Right lobe of liver (tissue), 6 donors: ENCODE measurements around the gene UBA6. TPM values are rescaled to one million over a fixed set of nuclear protein-coding genes. Genes with fewer than 3 reads are reported as not detected.
A peak's percentile ranks its signal among the peaks of the same experiment; 100 is the strongest.

Experiments
- ATAC-seq, 4 donors: fragments of 200-7000 bp; cut with Tn5 transposase; one replicate each; pipeline ENCODE4 v1.9.1; 2020; ENCODE audit warnings: mild to moderate bottlenecking in 4 of 4, moderate library complexity in 4 of 4
- DNase-seq, 3 donors: peaks; one replicate each; pipeline ENCODE4 v3.0.0-alpha.2; 2020
- H3K27ac ChIP-seq, 3 donors: fragments of 200-600 bp; one replicate each; pipeline ENCODE4 v1.8.0; 2022
- H3K27me3 ChIP-seq, 2 donors: fragments of 200-600 bp; one replicate each; pipeline ENCODE4 v1.8.0; 2022
- H3K36me3 ChIP-seq, 4 donors: fragments of 200-600 bp; sonication (generic) in 1 of 4; one replicate each; pipeline versions ENCODE4 v1.5.1 to v1.8.0; 2017 to 2022; ENCODE audit warnings: control low read depth in 1 of 4
- H3K4me1 ChIP-seq, 4 donors: fragments of 200-600 bp; sonication (generic) in 1 of 4; one replicate each; pipeline versions ENCODE4 v1.5.1 to v1.8.0; 2017 to 2022; ENCODE audit warnings: control low read depth in 1 of 4
- H3K4me3 ChIP-seq, 3 donors: fragments of 200-600 bp; one replicate each; pipeline ENCODE4 v1.8.0; 2022
- H3K9me3 ChIP-seq, 4 donors: fragments of 200-600 bp; sonication (generic) in 1 of 4; one replicate each; pipeline versions ENCODE4 v1.5.1 to v1.8.0; 2017 to 2022; ENCODE audit warnings: control low read depth in 1 of 4
- POLR2A ChIP-seq: fragments of 450-650 bp; IDR thresholded peaks from one replicate; pipeline ENCODE4 v1.6.1; 2017; ENCODE audit warnings: antibody characterized with exemption, mild to moderate bottlenecking
- WGBS: methylation state at CpG from one replicate; pipeline ENCODE4 v1.1.6; 2018; ENCODE audit warnings: low coverage, low lambda C conversion rate; ENCODE audit not compliant: insufficient coverage; ENCODE audit errors: missing lambda C conversion rate; 5-methylcytosine and 5-hydroxymethylcytosine counted together
- intact Hi-C, 2 donors: fragments of 100-400 bp; cut with DNase I; formaldehyde crosslinking; loops; one replicate each; pipeline versions ENCODE4 v1.11.2 to v1.14.1; 2022
- total RNA-seq, 6 experiments: library from RNA; depleted of rRNA in 2 of 6; stranded (reverse); fragments of >200 nt in 2 of 6; fragmentation: NEBNext Ultra II Directional in 3 of 6; extraction: Animal tissue kit (Norgen Biotek cat#: 25700) in 3 of 6; gene quantifications; one replicate each; pipeline versions ENCODE4 v1.1.0 to v1.2.4, GENCODE V29; 2016 to 2023
- TF ChIP-seq, protein P1 (sequence below), 4 donors: fragments of 200-600 bp in 3 of 4; fragments of 450-650 bp in 1 of 4; IDR thresholded peaks; one replicate each; pipeline versions ENCODE4 v1.5.1 to v1.8.0; 2016 to 2022; ENCODE audit warnings: antibody characterized with exemption in 4 of 4, mild to moderate bottlenecking in 2 of 4
- donor health status: DM: no; HTN: yes; CAD: no.
- donor health status: DM: no; HTN: no; CAD: no.
- donor health status: DM: no; HTN: no; CAD: no.
- donor health status: DM: no; HTN: yes; CAD: no.
- donor health status: DM: no; HTN: yes; CAD: no.

Gene UBA6
- total RNA-seq, 6 experiments from 2014 or later: 17.5 to 46.5 (median 24.7) TPM

DNA sequence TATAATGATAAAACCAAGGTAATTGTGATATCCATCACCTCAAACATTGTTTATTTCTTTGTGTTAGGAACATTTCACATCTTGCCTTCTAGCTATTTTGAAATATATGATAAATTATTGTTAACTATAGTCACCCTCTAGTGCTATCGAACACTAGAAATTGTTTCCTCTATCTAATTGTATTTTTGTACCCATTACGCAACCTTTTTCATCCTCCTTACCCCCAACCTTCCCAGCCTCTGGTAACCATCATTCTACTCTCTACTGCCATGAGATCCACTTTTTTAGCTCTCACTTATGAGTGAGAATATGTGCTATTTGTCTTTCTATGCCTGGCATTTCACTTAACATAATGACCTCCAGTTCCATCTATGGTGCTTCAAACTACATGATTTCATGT lies 3.9 kb upstream of the UBA6 start:
- no peaks in the 10 kb centered on the region for H3K9me3 ChIP-seq
- no peak for DNase-seq
- 56% methylated on average over 2 of the region's 2 CpGs for WGBS
- no peak overlapping the region for H3K4me3 ChIP-seq
- H3K4me1 ChIP-seq: peaks cover 0 to 2% (median under 1%) of the 10 kb centered on the region in 4 donors
- intact Hi-C loops: no loop called here
- no peak for ATAC-seq
- H3K36me3 ChIP-seq: no peaks in the 10 kb centered on the region
- no peak for TF ChIP-seq POLR2A
- TF ChIP-seq, protein P1, sequence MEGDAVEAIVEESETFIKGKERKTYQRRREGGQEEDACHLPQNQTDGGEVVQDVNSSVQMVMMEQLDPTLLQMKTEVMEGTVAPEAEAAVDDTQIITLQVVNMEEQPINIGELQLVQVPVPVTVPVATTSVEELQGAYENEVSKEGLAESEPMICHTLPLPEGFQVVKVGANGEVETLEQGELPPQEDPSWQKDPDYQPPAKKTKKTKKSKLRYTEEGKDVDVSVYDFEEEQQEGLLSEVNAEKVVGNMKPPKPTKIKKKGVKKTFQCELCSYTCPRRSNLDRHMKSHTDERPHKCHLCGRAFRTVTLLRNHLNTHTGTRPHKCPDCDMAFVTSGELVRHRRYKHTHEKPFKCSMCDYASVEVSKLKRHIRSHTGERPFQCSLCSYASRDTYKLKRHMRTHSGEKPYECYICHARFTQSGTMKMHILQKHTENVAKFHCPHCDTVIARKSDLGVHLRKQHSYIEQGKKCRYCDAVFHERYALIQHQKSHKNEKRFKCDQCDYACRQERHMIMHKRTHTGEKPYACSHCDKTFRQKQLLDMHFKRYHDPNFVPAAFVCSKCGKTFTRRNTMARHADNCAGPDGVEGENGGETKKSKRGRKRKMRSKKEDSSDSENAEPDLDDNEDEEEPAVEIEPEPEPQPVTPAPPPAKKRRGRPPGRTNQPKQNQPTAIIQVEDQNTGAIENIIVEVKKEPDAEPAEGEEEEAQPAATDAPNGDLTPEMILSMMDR (IDR thresholded peaks at IDR 0.05): no peak
- no peaks in the 10 kb centered on the region for H3K27me3 ChIP-seq
- no peak overlapping the region for H3K27ac ChIP-seq

DNA sequence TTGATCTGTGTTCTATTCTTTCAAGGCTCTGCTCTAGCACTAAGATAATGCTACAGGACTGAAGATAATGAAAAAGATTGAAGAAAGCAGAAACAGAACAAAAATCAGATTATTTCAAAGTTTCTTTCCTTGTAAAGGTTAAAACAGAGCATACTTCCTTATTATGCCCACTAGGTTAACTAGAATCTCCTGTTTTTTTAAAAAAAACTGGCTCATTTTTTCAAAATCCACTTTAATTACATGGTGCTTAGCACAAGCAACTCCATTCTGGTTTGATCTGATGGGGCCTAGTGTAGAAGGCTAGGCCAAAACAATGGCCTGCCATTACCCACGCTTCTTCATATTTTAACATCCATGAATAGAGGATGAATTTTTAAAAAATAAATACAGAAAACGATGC lies 1.2 kb upstream of the UBA6 start:
- peaks cover 0 to 9% (median 4%) of the 10 kb centered on the region in 4 donors for H3K4me1 ChIP-seq
- ATAC-seq (no peak), DNase-seq (no peak)
- peak overlapping the region in 2 of 3 donors; percentile 82 to 97 for H3K4me3 ChIP-seq
- TF ChIP-seq, protein P1 (IDR thresholded peaks at IDR 0.05): no peak
- no peak for TF ChIP-seq POLR2A
- intact Hi-C loops: no loop called here
- no peak overlapping the region for H3K27ac ChIP-seq
- H3K9me3 ChIP-seq: no peaks in the 10 kb centered on the region
- H3K36me3 ChIP-seq: no peaks in the 10 kb centered on the region
- WGBS: 100% methylated on average over 2 of the region's 2 CpGs
- H3K27me3 ChIP-seq: no peaks in the 10 kb centered on the region

DNA sequence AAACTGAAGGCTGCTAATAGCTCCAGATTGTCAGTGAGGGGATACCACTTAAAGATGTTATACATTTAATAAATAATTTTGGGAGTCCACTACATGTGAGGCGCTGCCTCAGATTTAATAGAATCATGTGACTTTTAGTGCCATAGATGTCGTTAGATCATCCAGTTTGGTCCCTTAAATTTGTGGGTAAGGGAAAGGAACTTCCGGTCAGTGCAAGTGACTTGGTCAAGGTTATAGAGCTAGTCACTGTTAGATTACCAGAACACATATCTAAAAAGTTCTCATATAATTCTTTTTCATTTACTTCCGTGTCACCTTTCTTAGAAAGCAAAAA lies 529 bp upstream of the UBA6 start:
- DNase-seq (no peak), ATAC-seq (peak; percentile 4 to 39 (median 13))
- intact Hi-C loops: no loop called here
- Histone ChIP-seq H3K27ac (peak overlapping the region; percentile 47 to 79 (median 62)), H3K4me3 (peak overlapping the region; percentile 82 to 97 (median 88)), H3K27me3 (no peaks in the 10 kb centered on the region), H3K9me3 (no peaks in the 10 kb centered on the region), H3K4me1 (peaks cover 0 to 9% (median 4%) of the 10 kb centered on the region in 4 donors), H3K36me3 (no peaks in the 10 kb centered on the region)
- no peak for TF ChIP-seq POLR2A
- TF ChIP-seq, protein P1 (IDR thresholded peaks at IDR 0.05): no peak
- 0% methylated on average over 4 of the region's 4 CpGs for WGBS

DNA sequence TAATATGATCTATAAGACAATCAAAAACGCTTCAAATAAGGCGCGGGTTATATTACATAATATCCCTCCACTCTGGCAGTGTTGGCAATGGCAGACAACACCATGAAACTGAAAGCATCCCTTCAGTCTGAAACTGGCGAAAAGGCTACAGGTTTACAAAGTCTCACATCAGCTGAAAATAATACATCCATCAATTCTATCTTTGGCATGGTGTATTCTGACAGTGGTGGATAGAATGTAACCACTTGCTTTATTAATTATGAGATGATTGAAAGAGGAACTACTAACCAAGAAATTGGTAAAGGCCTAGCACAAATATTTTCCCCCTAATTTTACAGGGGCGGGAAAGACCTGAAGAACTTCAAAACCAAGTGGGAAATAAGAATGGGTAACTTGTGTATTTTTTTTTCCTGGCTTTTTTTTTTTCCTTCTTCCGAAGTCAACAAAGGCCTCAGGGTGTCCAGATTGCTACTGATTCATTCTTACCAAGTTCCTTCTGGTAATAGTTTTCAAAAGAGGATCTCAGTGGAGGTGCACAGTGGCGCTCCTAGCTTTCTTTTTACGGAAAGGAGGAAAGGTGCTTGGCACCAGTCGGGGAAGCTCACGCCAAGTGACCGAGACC lies 728 bp downstream of the UBA6 start:
- DNase-seq: no peak
- intact Hi-C loops: no loop called here
- Histone ChIP-seq H3K27ac (peak overlapping the region; percentile 67 to 79 (median 75)), H3K27me3 (no peaks in the 10 kb centered on the region), H3K9me3 (no peaks in the 10 kb centered on the region), H3K4me3 (peak overlapping the region; percentile 82 to 97 (median 88)), H3K36me3 (no peaks in the 10 kb centered on the region), H3K4me1 (peaks cover 0 to 9% (median 4%) of the 10 kb centered on the region in 4 donors)
- ATAC-seq: peak; percentile 2 to 11 (median 7)
- 8% methylated on average over 11 of the region's 11 CpGs for WGBS
- TF ChIP-seq, protein P1 (IDR thresholded peaks at IDR 0.05): no peak
- TF ChIP-seq POLR2A: no peak
